GM23248 (cell line): ENCODE data around the gene CABP2.

Experiments
- EZH2 ChIP-seq: fragments of 200-600 bp; sonication (generic); IDR thresholded peaks from 2 replicates; pipeline ENCODE4 v1.6.1; 2018; ENCODE audit warnings: antibody characterized with exemption, mild to moderate bottlenecking; ENCODE audit not compliant: insufficient read depth, poor library complexity, severe bottlenecking
- EZH2phosphoT487 ChIP-seq: fragments of 200-600 bp; sonication (generic); IDR thresholded peaks from 2 replicates; pipeline ENCODE4 v1.6.1; 2018; ENCODE audit warnings: antibody characterized with exemption, moderate library complexity, mild to moderate bottlenecking, low read depth; ENCODE audit not compliant: insufficient read depth

DNA sequence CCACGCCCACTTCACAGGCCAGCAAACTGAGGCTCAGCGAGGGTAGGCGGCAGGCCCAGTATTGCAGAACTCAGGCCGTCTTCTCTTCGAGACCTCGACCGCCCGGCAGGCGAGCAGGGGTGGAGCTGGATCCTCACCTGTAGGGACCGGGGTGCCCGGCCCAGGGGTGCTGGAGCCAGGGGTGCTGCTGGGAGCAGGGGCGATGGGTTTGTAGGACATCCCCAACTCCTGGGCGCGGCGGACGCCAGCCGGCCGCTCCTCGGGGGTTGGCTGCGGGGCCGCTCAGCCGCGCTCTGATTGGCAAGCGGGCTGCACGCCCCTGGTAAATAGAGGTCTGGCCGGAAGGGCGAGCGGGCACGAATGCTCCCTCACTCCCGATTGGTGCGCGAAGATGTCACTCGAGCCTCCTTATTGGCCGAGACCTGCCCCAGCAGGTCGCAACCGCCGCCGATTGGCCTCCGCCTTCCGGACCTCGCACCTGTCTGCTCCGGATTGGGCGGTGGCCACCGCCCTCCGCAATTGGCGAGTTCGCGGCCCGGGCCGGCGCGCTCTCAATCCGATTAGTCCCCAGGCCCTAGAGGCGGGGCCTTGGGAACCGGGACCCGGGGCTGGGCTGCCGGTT is 15.3 kb downstream of the CABP2 start, which contains the start of gene CDK2AP2:
- TF ChIP-seq EZH2 (no peak), EZH2phosphoT487 (no peak)
